ENCODE results near the gene HCRTR1. TPM values are rescaled to one million over a fixed set of nuclear protein-coding genes. Genes with fewer than 3 reads are reported as not detected.

The HCRTR1 gene
- total and polyA plus RNA-seq, 2 donors (not counting 3 experiments of a cell fraction or from before 2014, with no cell fraction given): 0.93 to 1.5 TPM

DNA sequence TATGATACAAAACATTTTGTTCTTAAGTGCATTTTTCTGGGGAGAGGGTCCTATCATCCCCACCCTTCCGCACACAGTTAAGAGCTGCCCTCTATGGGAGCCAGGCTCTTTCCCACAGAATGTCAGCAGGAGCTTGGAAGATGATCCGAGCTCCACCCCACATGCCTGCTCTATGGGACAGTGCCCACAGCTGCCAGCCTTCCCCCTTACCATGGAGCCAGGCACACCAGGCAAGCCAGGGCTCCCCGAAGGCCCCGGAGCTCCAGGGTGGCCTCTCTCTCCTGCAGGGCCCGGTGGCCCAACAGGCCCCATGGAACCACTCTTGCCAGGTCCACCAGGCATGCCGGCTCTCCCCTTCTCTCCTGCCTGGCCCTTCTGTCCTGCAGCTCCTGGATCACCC lies 37.6 kb downstream of the HCRTR1 start:
- Histone ChIP-seq H3K4me3 (replicated peaks in 1 of 3; ENCODE audit: insufficient read depth in 1 of 3, low read depth in 1 of 3, low read length in 3 of 3) (no peak overlapping the region), H4K20me1 (replicated peaks; ENCODE audit: control insufficient read depth, extremely low read depth, insufficient read depth, low read length) (no peaks in the 10 kb centered on the region), H2AFZ (ENCODE audit: low read depth, low read length) (no peak overlapping the region), H3K27me3 (ENCODE audit: control insufficient read depth in 2 of 2, insufficient read depth in 2 of 2, low read length in 2 of 2) (no peaks in the 10 kb centered on the region), H3K9ac (replicated peaks; ENCODE audit: extremely low read depth, insufficient read depth, low read length) (no peak overlapping the region), H3K79me2 (ENCODE audit: control insufficient read depth, insufficient read depth, low read length) (no peaks in the 10 kb centered on the region), H3K4me2 (ENCODE audit: insufficient read depth, low read length) (no peak overlapping the region), H3K9me3 (replicated peaks; ENCODE audit: control insufficient read depth, insufficient read depth, low read length) (no peaks in the 10 kb centered on the region), H3K27ac (ENCODE audit: insufficient read depth, low read depth, low read length) (no peak overlapping the region), H3K9me1 (replicated peaks; ENCODE audit: control insufficient read depth, extremely low read depth, insufficient read depth, low read length) (no peaks in the 10 kb centered on the region), H3K4me1 (ENCODE audit: control insufficient read depth, extremely low read depth, insufficient read depth, low read length) (no peaks in the 10 kb centered on the region), H3K36me3 (ENCODE audit: control insufficient read depth in 2 of 2, extremely low read depth in 1 of 2, insufficient read depth in 2 of 2, low read length in 2 of 2) (no peaks in the 10 kb centered on the region)
- no TSS peak for BruUV-seq (replicated peaks)
- no peak for DNase-seq (ENCODE audit: low read depth, low spot score)
- intact Hi-C loops (cut with micrococcal nuclease) (no loop called here), dilution Hi-C loops (cut with MboI; ENCODE audit: extremely low pct_ligation_motif_present, low sequenced_read_pairs) (no loop called here)
- CTCF ChIA-PET: interaction anchor here (2.2 kb wide), 1 partner anchor 90 kb away, joined by 8 read pairs; no protein-coding TSS in a partner anchor
- TF ChIP-seq POLR2AphosphoS5 (IDR thresholded peaks at IDR 0.05; ENCODE audit: insufficient read depth, low read depth, low read length) (no peak), FOS (IDR thresholded peaks at IDR 0.05; ENCODE audit: borderline replicate concordance, insufficient read depth, low read length) (no peak), JUN (IDR thresholded peaks at IDR 0.05; ENCODE audit: borderline replicate concordance, insufficient read depth, insufficient read length, low read depth) (no peak), CTCF (IDR thresholded peaks at IDR 0.05; ENCODE audit: extremely low read depth in 1 of 2, insufficient read depth in 1 of 2, low read depth in 1 of 2, low read length in 2 of 2) (no peak), GATA2 (IDR thresholded peaks at IDR 0.05; ENCODE audit: insufficient read depth, insufficient read length, low read depth, low read length) (no peak), EZH2 (IDR thresholded peaks at IDR 0.05; ENCODE audit: borderline replicate concordance, low read depth, low read length, severe bottlenecking) (no peak), POLR2A (IDR thresholded peaks at IDR 0.05; ENCODE audit: low read depth, low read length) (no peak), MYC (IDR thresholded peaks at IDR 0.05; ENCODE audit: low read depth, low read length) (no peak)
- TF ChIP-seq, protein P1, sequence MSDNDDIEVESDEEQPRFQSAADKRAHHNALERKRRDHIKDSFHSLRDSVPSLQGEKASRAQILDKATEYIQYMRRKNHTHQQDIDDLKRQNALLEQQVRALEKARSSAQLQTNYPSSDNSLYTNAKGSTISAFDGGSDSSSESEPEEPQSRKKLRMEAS (IDR thresholded peaks at IDR 0.05; ENCODE audit: insufficient read depth, insufficient read length): no peak
- POLR2A ChIA-PET: no interaction called here
- no peak for FAIRE-seq

Measured in endothelial cell of umbilical vein (primary cell).